Progenitor cell of endocrine pancreas (in vitro differentiated cells): Measurements from ENCODE around the gene THAP12. TPM values are rescaled to one million over a fixed set of nuclear protein-coding genes. Genes with fewer than 3 reads are reported as not detected.

Experiments used
- DNase-seq: peaks from one replicate; pipeline ENCODE4 v3.0.0; 2021; ENCODE audit warnings: low spot score; ENCODE audit not compliant: unreplicated experiment
- H3K27ac Mint-ChIP-seq: 2 replicates; pipeline ENCODE4 v1.8.0; 2021; ENCODE audit warnings: mild to moderate bottlenecking, moderate library complexity, mixed read lengths
- H3K27me3 Mint-ChIP-seq: 2 replicates; pipeline ENCODE4 v1.8.0; 2021; ENCODE audit warnings: mixed read lengths
- H3K36me3 Mint-ChIP-seq: 2 replicates; pipeline ENCODE4 v1.8.0; 2022; ENCODE audit warnings: mixed read lengths; ENCODE audit not compliant: insufficient read depth
- H3K4me1 Mint-ChIP-seq: 2 replicates; pipeline ENCODE4 v1.8.0; 2021; ENCODE audit warnings: low read depth, mixed read lengths
- H3K4me3 Mint-ChIP-seq: 2 replicates; pipeline ENCODE4 v1.8.0; 2021; ENCODE audit warnings: low read depth, mild to moderate bottlenecking, moderate library complexity, mixed read lengths
- H3K9me3 Mint-ChIP-seq: 2 replicates; pipeline ENCODE4 v1.8.0; 2021; ENCODE audit warnings: low read depth, mixed read lengths
- total RNA-seq: library from RNA; stranded (reverse); gene quantifications from 2 replicates; pipeline ENCODE4 v1.2.1, GENCODE V29; 2021
- TF ChIP-seq, protein P1 (sequence below): fragments of 200-600 bp; sonication (generic); IDR thresholded peaks from one replicate; pipeline ENCODE4 v1.5.0; 2021; ENCODE audit warnings: antibody characterized with exemption, mild to moderate bottlenecking; ENCODE audit not compliant: unreplicated experiment

Gene THAP12
- total RNA-seq, 1 donor from 2014 or later: 51.1 TPM

DNA sequence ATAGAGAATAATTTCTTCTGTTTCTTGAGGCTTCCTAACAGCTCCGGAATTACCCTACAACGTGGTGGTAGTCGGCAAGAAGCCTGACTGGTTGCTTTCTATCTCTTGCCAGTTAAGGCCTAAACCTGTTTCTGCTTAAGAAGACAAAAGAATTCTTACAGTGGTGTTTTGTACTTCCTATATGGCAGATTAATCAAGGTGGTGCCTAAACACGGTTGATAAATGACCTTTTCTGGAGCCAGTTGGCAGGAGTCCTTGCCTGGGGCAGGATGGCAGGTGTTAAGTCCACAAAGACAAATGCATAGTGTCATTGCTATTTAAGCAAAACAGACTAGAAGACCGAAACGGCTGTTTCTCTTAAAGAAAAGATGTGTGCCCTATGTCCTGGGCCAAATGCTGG, 10.1 kb upstream of the THAP12 start:
- Mint-ChIP-seq H3K27me3 (no peaks in the 10 kb centered on the region), H3K36me3 (no peaks in the 10 kb centered on the region), H3K9me3 (no peaks in the 10 kb centered on the region), H3K4me1 (peaks cover 11% of the 10 kb centered on the region), H3K4me3 (no peak overlapping the region), H3K27ac (no peak overlapping the region)
- TF ChIP-seq, protein P1, sequence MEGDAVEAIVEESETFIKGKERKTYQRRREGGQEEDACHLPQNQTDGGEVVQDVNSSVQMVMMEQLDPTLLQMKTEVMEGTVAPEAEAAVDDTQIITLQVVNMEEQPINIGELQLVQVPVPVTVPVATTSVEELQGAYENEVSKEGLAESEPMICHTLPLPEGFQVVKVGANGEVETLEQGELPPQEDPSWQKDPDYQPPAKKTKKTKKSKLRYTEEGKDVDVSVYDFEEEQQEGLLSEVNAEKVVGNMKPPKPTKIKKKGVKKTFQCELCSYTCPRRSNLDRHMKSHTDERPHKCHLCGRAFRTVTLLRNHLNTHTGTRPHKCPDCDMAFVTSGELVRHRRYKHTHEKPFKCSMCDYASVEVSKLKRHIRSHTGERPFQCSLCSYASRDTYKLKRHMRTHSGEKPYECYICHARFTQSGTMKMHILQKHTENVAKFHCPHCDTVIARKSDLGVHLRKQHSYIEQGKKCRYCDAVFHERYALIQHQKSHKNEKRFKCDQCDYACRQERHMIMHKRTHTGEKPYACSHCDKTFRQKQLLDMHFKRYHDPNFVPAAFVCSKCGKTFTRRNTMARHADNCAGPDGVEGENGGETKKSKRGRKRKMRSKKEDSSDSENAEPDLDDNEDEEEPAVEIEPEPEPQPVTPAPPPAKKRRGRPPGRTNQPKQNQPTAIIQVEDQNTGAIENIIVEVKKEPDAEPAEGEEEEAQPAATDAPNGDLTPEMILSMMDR: no peak
- DNase-seq: no peak

DNA sequence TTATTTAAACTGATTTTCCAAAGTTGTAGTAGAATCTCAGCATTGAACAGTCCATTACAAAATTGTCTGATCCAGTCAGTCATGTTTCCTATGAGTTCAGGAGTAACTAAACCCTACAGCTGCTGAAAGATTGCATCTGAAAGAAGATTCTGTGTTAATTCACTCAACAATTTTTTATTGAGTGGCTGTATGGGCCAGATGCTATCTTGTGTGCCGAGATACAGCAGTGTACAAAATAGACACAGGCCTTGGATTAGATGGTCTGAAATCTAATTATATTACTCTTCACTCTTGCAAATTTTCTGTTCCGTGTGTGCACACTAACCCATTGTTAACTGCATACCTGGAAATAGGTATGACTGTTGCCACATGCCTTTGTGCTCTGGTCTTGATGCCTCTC, 7.5 kb upstream of the THAP12 start:
- no peaks in the 10 kb centered on the region for H3K9me3 Mint-ChIP-seq
- peaks cover 4% of the 10 kb centered on the region for H3K36me3 Mint-ChIP-seq
- no peak for DNase-seq
- H3K4me1 Mint-ChIP-seq: peaks cover 20% of the 10 kb centered on the region
- H3K4me3 Mint-ChIP-seq: no peak overlapping the region
- H3K27me3 Mint-ChIP-seq: no peaks in the 10 kb centered on the region
- TF ChIP-seq, protein P1: no peak
- no peak overlapping the region for H3K27ac Mint-ChIP-seq

DNA sequence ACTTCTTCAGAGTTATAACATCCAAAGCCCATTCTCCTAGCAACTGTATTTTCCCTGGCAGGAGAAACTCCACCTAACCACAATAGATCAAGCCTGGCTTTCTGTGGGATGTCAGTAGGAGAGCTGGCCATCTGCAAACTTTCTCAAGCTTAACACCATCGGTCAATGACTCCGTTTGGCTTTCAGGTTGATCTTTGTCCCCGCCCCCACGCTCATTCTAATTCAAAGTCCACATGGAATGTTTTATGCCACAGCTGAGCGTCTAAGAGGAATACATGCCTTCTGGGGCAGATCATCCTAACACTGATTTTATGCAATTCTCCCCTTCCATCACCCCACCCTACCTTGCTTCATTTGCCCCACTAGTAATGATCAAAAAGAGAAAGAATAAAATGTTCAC, 5.0 kb upstream of the THAP12 start:
- peaks cover 4% of the 10 kb centered on the region for H3K36me3 Mint-ChIP-seq
- DNase-seq: no peak
- peaks cover 28% of the 10 kb centered on the region for H3K4me1 Mint-ChIP-seq
- TF ChIP-seq, protein P1: no peak
- peak overlapping the region; percentile 20 for H3K4me3 Mint-ChIP-seq
- H3K27ac Mint-ChIP-seq: peak overlapping the region; percentile 74
- H3K27me3 Mint-ChIP-seq: no peaks in the 10 kb centered on the region
- no peaks in the 10 kb centered on the region for H3K9me3 Mint-ChIP-seq

DNA sequence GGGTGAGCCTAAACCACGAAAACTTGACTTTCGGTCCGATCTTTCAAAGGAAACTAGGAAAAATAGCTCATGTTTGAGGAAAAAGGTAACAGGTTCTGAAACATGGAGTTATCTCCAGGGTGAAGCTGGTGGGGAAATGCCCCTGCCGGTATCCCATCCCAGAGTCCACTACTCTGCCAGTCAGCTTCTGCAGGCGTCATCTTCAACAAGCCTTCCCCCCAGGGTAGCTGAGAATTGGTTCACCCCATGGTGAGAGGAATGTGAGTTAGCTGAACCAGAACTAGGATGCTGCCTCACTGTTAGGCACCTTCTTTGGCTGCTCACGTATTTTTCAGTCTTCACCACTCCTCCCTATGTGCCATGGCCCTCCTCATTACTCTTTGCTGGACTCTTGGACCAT, 1.3 kb upstream of the THAP12 start:
- Mint-ChIP-seq H3K9me3 (no peaks in the 10 kb centered on the region), H3K4me3 (peak overlapping the region; percentile 92), H3K27ac (peak overlapping the region; percentile 72), H3K4me1 (peaks cover 40% of the 10 kb centered on the region), H3K36me3 (peaks cover 4% of the 10 kb centered on the region), H3K27me3 (no peaks in the 10 kb centered on the region)
- no peak for DNase-seq
- TF ChIP-seq, protein P1: no peak

DNA sequence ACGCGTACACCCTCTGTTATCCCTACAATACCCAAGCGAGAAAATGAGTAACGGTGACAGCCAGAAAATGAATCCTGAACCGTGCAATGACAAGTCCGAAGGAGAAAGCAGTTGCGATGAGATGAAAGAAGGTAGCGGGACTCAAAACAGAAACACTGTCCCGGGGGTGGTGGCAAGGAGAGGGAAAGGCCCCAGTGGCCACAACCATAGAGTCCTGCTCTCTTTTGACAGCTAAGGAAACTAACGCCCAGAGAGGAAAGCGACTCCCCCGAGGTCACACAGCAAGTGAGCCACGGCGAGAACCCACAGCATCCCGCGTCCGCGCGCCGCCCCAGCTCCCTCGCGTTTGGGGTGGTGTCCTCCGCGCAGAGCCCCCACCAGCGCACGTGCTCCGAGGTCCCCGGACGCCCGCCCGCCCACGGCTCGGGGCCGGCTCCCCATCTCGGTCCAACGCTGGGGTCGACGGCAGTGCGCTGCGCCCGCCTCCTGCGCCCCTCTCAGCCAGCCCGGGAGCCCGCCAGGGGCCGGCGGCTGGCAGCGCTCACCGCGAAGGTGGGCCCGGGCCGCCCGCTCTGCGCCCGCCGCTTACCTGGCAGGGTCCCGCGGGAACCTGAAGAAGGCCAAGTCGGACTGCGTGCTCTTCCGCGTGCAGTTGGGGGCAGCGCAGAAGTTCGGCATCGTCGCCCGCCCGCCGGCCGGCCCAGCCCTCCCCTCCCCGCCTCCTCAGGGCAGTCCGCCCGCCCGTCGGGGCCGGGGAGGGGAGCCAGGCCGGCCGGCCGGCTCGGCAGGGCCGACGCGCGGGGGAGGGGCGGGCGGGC, 564 bp downstream of the THAP12 start:
- H3K4me3 Mint-ChIP-seq: peak overlapping the region; percentile 86
- H3K36me3 Mint-ChIP-seq: peaks cover 3% of the 10 kb centered on the region
- H3K27ac Mint-ChIP-seq: peak overlapping the region; percentile 94
- no peaks in the 10 kb centered on the region for H3K27me3 Mint-ChIP-seq
- no peaks in the 10 kb centered on the region for H3K9me3 Mint-ChIP-seq
- H3K4me1 Mint-ChIP-seq: peaks cover 26% of the 10 kb centered on the region
- TF ChIP-seq, protein P1: no peak
- DNase-seq: no peak
